H1 (cell line): ENCODE results near the gene RASD1.

ENCODE experiments used
- CBX5 ChIP-seq: fragments of 300-800, 300-1000 bp; sonication (generic); IDR thresholded peaks from 2 replicates; pipeline ENCODE4 v1.7.1; 2016; ENCODE audit warnings: antibody characterized with exemption, low read length, low read depth
- CEBPB ChIP-seq: IDR thresholded peaks from 2 replicates; pipeline ENCODE4 v1.6.1; 2012; ENCODE audit warnings: low read depth, low read length
- CHD2 ChIP-seq: IDR thresholded peaks from 2 replicates; pipeline ENCODE4 v1.6.1; 2012; ENCODE audit warnings: low read length, improper control_type of control experiment
- EP300 ChIP-seq, 2 experiments: IDR thresholded peaks; 1 replicate in 1 of 2; 2 replicates in 1 of 2; pipeline ENCODE4 v1.6.1; 2011 to 2012; ENCODE audit warnings: low read depth in 2 of 2, low read length in 2 of 2, mild to moderate bottlenecking in 2 of 2, borderline replicate concordance in 1 of 2, inconsistent platforms in 1 of 2, moderate library complexity in 1 of 2
- EZH2 ChIP-seq: fragments of 200-600 bp; sonication (generic); IDR thresholded peaks from 2 replicates; pipeline ENCODE4 v1.7.1; 2012; ENCODE audit warnings: low read depth, mild to moderate bottlenecking, moderate library complexity, low read length, inconsistent platforms; ENCODE audit not compliant: severe bottlenecking
- KDM4A ChIP-seq: IDR thresholded peaks from one replicate; pipeline ENCODE4 v1.7.1; 2012; ENCODE audit warnings: low read depth, mild to moderate bottlenecking, moderate library complexity, low read length, inconsistent platforms; ENCODE audit not compliant: severe bottlenecking
- POLR2A ChIP-seq, 2 experiments: IDR thresholded peaks; 1 replicate in 1 of 2; 2 replicates in 1 of 2; pipeline ENCODE4 v1.6.1; 2011; ENCODE audit warnings: low read depth in 2 of 2, low read length in 2 of 2, mild to moderate bottlenecking in 2 of 2; ENCODE audit errors: control extremely low read depth in 1 of 2
- POLR2AphosphoS5 ChIP-seq: IDR thresholded peaks from 2 replicates; pipeline ENCODE4 v1.6.1; 2011; ENCODE audit warnings: low read depth, low read length
- SIN3A ChIP-seq, 2 experiments: IDR thresholded peaks in 1 of 2; conservative IDR thresholded peaks in 1 of 2; 2 replicates each; pipeline ENCODE4 v1.6.1; 2011 to 2012; ENCODE audit warnings: low read length in 2 of 2, improper control_type of control experiment in 1 of 2, low read depth in 1 of 2, mild to moderate bottlenecking in 1 of 2
- SUZ12 ChIP-seq: fragments of 200-600 bp; sonication (generic); IDR thresholded peaks from 2 replicates; pipeline ENCODE4 v1.6.1; 2012; ENCODE audit warnings: mild to moderate bottlenecking, inconsistent platforms, low read length, moderate library complexity, mixed read lengths
- YY1 ChIP-seq: IDR thresholded peaks from 2 replicates; pipeline ENCODE4 v1.6.1; 2011; ENCODE audit warnings: low read depth, mild to moderate bottlenecking, low read length
- TF ChIP-seq, protein P1 (sequence below), 3 experiments: IDR thresholded peaks; 1 replicate in 2 of 3; 2 replicates in 1 of 3; pipeline versions ENCODE4 v1.5.1 to v1.6.1; 2011; ENCODE audit warnings: low read length in 3 of 3, mild to moderate bottlenecking in 3 of 3, inconsistent platforms in 2 of 3, low read depth in 1 of 3, moderate library complexity in 1 of 3; ENCODE audit not compliant: insufficient read depth in 1 of 3; ENCODE audit errors: control extremely low read depth in 1 of 3

DNA sequence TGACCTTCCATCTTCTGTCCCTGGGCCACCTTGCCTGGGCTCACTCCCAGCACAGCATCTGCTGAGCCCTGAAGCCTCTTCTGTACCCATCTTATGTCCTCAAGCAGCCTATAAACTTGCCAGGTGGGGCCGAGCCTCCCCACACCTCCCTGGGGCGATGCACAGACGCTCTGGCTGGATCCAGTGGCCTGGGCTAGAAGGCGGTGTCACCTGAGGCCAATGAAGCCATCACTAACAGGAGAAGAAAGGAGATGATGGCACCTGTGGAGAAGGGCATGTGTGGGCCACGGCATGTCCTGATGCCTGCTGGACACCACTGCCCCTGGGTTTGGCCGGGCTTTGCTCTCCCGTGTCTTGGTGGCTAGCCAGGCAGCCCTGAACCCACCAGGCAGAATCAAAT is 49.8 kb upstream of the RASD1 start:
- TF ChIP-seq POLR2A (IDR thresholded peaks at IDR 0.05; ENCODE audit: control extremely low read depth in 1 of 2, low read depth in 2 of 2, low read length in 2 of 2) (no peak), CEBPB (no peak), KDM4A (no peak), EP300 (IDR thresholded peaks at IDR 0.05; ENCODE audit: borderline replicate concordance in 1 of 2, low read depth in 2 of 2, low read length in 2 of 2) (no peak), SIN3A (conservative IDR thresholded peaks at IDR 0.05 in 1 of 2, IDR thresholded peaks at IDR 0.05 in 1 of 2; ENCODE audit: low read depth in 1 of 2, low read length in 2 of 2) (no peak), POLR2AphosphoS5 (no peak), CHD2 (no peak), SUZ12 (no peak), CBX5 (no peak), EZH2 (no peak), YY1 (no peak)
- TF ChIP-seq, protein P1, sequence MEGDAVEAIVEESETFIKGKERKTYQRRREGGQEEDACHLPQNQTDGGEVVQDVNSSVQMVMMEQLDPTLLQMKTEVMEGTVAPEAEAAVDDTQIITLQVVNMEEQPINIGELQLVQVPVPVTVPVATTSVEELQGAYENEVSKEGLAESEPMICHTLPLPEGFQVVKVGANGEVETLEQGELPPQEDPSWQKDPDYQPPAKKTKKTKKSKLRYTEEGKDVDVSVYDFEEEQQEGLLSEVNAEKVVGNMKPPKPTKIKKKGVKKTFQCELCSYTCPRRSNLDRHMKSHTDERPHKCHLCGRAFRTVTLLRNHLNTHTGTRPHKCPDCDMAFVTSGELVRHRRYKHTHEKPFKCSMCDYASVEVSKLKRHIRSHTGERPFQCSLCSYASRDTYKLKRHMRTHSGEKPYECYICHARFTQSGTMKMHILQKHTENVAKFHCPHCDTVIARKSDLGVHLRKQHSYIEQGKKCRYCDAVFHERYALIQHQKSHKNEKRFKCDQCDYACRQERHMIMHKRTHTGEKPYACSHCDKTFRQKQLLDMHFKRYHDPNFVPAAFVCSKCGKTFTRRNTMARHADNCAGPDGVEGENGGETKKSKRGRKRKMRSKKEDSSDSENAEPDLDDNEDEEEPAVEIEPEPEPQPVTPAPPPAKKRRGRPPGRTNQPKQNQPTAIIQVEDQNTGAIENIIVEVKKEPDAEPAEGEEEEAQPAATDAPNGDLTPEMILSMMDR (IDR thresholded peaks at IDR 0.05; ENCODE audit: control extremely low read depth in 1 of 3, insufficient read depth in 1 of 3, low read depth in 1 of 3, low read length in 3 of 3) = no peak
